OCI-LY7 (cell line): ENCODE data around the gene SREBF1. TPM values are rescaled to one million over a fixed set of nuclear protein-coding genes. Genes with fewer than 3 reads are reported as not detected.

Experiments used
- BruUV-seq: library from RNA; stranded (reverse); fragments of 400-500 nt; replicated peaks from 2 replicates; lab custom pipeline; 2021; lab: Mats Ljungman, UMichigan
- CTCF ChIA-PET: fragments of 300-600 bp; sonication (Branson Sonifier 250); formaldehyde crosslinking; loops from one replicate; lab custom pipeline; 2022; ENCODE audit warnings: antibody characterized with exemption; ENCODE audit not compliant: unreplicated experiment; lab: Charles Lee
- POLR2A ChIA-PET: fragments of 300-600 bp; sonication (Branson Sonifier 250); formaldehyde crosslinking; loops from one replicate; lab custom pipeline; 2022; ENCODE audit warnings: antibody characterized with exemption; lab: Charles Lee
- DNase-seq: peaks from one replicate; pipeline ENCODE4 v3.0.0-alpha.2; 2015; ENCODE audit warnings: low spot score
- H2AFZ ChIP-seq: fragments of 200-600 bp; sonication (generic), shearing (Covaris generic); 2 replicates; pipeline ENCODE4 v1.6.1; 2014; ENCODE audit warnings: mild to moderate bottlenecking, antibody characterized with exemption, low read length, moderate library complexity
- H3K27ac ChIP-seq: fragments of 200-600 bp; sonication (generic); 2 replicates; pipeline ENCODE4 v1.5.1; 2014; ENCODE audit warnings: mixed run types, low read depth, mild to moderate bottlenecking, moderate library complexity, low read length, inconsistent platforms; ENCODE audit not compliant: poor library complexity, severe bottlenecking
- H3K36me3 ChIP-seq: fragments of 200-600 bp; sonication (generic); 2 replicates; pipeline ENCODE4 v1.6.1; 2014; ENCODE audit warnings: mild to moderate bottlenecking, antibody characterized with exemption, low read length, moderate library complexity, mixed read lengths; ENCODE audit not compliant: insufficient read depth
- H3K4me1 ChIP-seq: fragments of 200-600 bp; sonication (generic); 2 replicates; pipeline ENCODE4 v1.5.1; 2014; ENCODE audit warnings: mild to moderate bottlenecking, low read length; ENCODE audit not compliant: insufficient read depth, poor library complexity, severe bottlenecking
- H3K4me2 ChIP-seq: fragments of 200-600 bp; sonication (generic); 2 replicates; pipeline ENCODE4 v1.6.1; 2014; ENCODE audit warnings: mild to moderate bottlenecking, low read length
- H3K4me3 ChIP-seq: fragments of 200-600 bp; sonication (generic); 2 replicates; pipeline ENCODE4 v1.5.1; 2014; ENCODE audit warnings: mild to moderate bottlenecking, low read depth, low read length; ENCODE audit not compliant: poor library complexity, severe bottlenecking
- H3K79me2 ChIP-seq: fragments of 200-600 bp; sonication (generic); 2 replicates; pipeline ENCODE4 v1.6.1; 2016; ENCODE audit warnings: low read depth, mild to moderate bottlenecking, low read length, moderate library complexity, mixed read lengths; ENCODE audit not compliant: insufficient read depth
- H3K9me2 ChIP-seq: fragments of 200-600 bp; sonication (generic); 2 replicates; pipeline ENCODE4 v1.6.1; 2016; ENCODE audit warnings: mild to moderate bottlenecking, low read length, mixed read lengths; ENCODE audit not compliant: insufficient read depth
- H3K9me3 ChIP-seq: fragments of 200-600 bp; sonication (generic); 2 replicates; pipeline ENCODE4 v1.6.1; 2014; ENCODE audit warnings: mild to moderate bottlenecking, mixed run types, low read length, mixed read lengths
- H4K20me1 ChIP-seq: fragments of 200-600 bp; sonication (generic); 2 replicates; pipeline ENCODE4 v1.6.1; 2014; ENCODE audit warnings: mild to moderate bottlenecking, antibody characterized with exemption, low read length, moderate library complexity, mixed read lengths; ENCODE audit not compliant: insufficient read depth
- EZH2phosphoT487 ChIP-seq: fragments of 200-600 bp; sonication (generic); IDR thresholded peaks from 2 replicates; pipeline ENCODE4 v1.6.1; 2018; ENCODE audit warnings: low read depth, borderline replicate concordance, mild to moderate bottlenecking, mixed run types, antibody characterized with exemption, low read length, moderate library complexity, mixed read lengths
- intact Hi-C: fragments of 100-400 bp; cut with micrococcal nuclease; formaldehyde crosslinking; loops from one replicate; pipeline ENCODE4 v1.10.0; 2022; ENCODE audit not compliant: unreplicated experiment
- total RNA-seq, 2 experiments: library from RNA; depleted of rRNA in 1 of 2; stranded (reverse); fragments of >200 nt in 1 of 2; shearing (Covaris generic) in 1 of 2; gene quantifications; 2 replicates each; pipeline ENCODE4 v1.2.3, GENCODE V29; 2014 to 2022
- TF ChIP-seq, protein P1 (sequence below): fragments of 200-600 bp; sonication (generic); conservative IDR thresholded peaks from 2 replicates; pipeline ENCODE4 v1.5.1; 2014; ENCODE audit warnings: mild to moderate bottlenecking, antibody characterized with exemption, low read length, moderate library complexity, mixed read lengths

The SREBF1 gene
- total RNA-seq, 2 experiments from 2014 or later = 70.4 to 187 TPM

DNA sequence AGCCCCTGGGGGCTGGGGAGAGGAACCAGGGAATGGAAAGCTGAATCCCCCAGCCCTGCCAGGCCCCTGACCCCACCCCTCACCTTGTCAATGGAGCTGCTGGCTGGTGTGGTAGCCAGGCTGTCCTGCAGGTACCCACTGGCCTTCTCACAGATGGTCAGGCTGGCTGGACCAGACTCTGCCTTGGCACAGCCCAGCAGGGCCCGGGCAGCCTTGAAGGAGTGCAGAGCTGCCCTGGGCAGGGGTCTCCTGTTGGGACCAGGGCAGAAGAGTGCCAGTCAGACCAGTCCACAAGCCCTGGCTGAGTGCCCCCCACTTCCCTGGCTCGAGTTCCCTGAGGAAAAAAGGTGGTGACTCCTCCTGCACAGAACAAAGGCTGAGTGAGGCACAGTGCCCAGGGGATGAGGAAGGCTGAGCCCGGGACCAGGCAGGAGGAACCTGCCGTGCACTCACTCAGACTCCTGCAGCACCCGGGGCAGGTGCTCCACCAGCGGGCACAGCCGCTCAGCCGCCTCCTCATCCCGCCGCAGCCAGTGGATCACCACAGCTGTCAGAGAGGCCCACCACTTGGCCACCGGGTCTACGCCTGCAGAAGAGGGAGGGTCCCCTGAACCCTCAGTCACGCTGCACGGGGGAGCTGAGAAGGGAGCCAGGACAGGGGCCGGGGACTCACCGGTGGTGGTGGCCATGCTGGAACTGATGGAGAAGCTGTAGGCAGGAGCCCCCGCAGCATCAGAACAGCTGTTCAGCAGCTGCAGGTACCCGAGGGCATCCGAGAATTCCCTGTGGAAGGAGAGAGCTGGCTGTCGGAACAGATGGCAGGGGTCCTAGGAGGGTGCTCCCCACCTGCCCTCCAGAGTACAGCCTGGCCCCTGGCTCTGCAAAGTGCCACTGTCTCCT, 22.4 kb downstream of the SREBF1 start:
- Histone ChIP-seq H3K36me3 (peaks cover 88% of the 10 kb centered on the region), H3K4me3 (no peak overlapping the region), H3K9me3 (no peaks in the 10 kb centered on the region), H3K79me2 (no peaks in the 10 kb centered on the region), H3K4me1 (peaks cover 12% of the 10 kb centered on the region), H4K20me1 (no peaks in the 10 kb centered on the region), H3K9me2 (no peaks in the 10 kb centered on the region), H2AFZ (no peak overlapping the region), H3K27ac (no peak overlapping the region), H3K4me2 (no peak overlapping the region)
- TF ChIP-seq, protein P1, sequence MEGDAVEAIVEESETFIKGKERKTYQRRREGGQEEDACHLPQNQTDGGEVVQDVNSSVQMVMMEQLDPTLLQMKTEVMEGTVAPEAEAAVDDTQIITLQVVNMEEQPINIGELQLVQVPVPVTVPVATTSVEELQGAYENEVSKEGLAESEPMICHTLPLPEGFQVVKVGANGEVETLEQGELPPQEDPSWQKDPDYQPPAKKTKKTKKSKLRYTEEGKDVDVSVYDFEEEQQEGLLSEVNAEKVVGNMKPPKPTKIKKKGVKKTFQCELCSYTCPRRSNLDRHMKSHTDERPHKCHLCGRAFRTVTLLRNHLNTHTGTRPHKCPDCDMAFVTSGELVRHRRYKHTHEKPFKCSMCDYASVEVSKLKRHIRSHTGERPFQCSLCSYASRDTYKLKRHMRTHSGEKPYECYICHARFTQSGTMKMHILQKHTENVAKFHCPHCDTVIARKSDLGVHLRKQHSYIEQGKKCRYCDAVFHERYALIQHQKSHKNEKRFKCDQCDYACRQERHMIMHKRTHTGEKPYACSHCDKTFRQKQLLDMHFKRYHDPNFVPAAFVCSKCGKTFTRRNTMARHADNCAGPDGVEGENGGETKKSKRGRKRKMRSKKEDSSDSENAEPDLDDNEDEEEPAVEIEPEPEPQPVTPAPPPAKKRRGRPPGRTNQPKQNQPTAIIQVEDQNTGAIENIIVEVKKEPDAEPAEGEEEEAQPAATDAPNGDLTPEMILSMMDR = no peak
- TF ChIP-seq EZH2phosphoT487 = no peak
- ChIA-PET POLR2A (no interaction called here), CTCF (no interaction called here)
- intact Hi-C loops = no loop called here
- no TSS peak for BruUV-seq
- no peak for DNase-seq

DNA sequence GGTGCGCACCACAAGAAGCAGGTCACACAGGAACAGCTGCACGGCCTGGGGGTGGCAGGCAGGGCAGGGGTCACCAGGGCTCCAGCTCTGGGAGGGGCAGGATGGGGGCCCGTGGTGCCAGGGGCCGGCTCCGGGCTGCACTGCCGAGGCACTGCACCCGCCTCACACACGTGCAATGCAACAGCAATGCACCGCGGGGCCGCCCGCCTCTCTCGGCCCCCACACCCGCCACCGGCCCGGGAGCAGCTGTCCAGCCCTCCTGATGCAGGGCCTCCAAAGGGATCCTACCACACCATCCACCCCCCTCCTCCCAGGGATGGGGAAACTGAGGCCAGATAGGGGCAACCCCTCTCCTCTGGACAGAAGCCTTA, 23.1 kb downstream of the SREBF1 start:
- Histone ChIP-seq H3K9me2 (no peaks in the 10 kb centered on the region), H3K4me3 (no peak overlapping the region), H3K4me2 (no peak overlapping the region), H3K79me2 (no peaks in the 10 kb centered on the region), H3K9me3 (no peaks in the 10 kb centered on the region), H2AFZ (no peak overlapping the region), H4K20me1 (no peaks in the 10 kb centered on the region), H3K36me3 (peaks cover 81% of the 10 kb centered on the region), H3K4me1 (peaks cover 18% of the 10 kb centered on the region), H3K27ac (no peak overlapping the region)
- TF ChIP-seq, protein P1 = no peak
- TF ChIP-seq EZH2phosphoT487 = no peak
- CTCF ChIA-PET = interaction anchor here (1.9 kb wide), 1 partner anchor 25 kb away, joined by 5 read pairs; no protein-coding TSS in a partner anchor
- intact Hi-C loops = loop anchor here (2.0 kb wide), 2 partner anchors 105 to 131 kb away; no protein-coding TSS in a partner anchor
- no TSS peak for BruUV-seq
- POLR2A ChIA-PET = no interaction called here
- DNase-seq = no peak
